Glomerular visceral epithelial cell (primary cell): Measurements from ENCODE around the gene CALCA.

Experiments
- DNase-seq: peaks from one replicate; pipeline ENCODE4 v3.0.0-alpha.2; 2016; ENCODE audit errors: extremely low spot score

CALCA gene

GRCh38 chr11:14942745-14943144 is 29.4 kb downstream of the CALCA start:
- no peak for DNase-seq

- no peak for DNase-seq
These were observed 33.2 kb downstream of the CALCA start for GRCh38 chr11:14938936-14939335.

- no peak for DNase-seq
These were observed 37.4 kb downstream of the CALCA start for GRCh38 chr11:14934641-14935351.

GRCh38 chr11:14932447-14932846 is 39.7 kb downstream of the CALCA start:
- no peak for DNase-seq

GRCh38 chr11:14930369-14930768 is 41.8 kb downstream of the CALCA start:
- no peak for DNase-seq

- no peak for DNase-seq
These were observed 45.0 kb downstream of the CALCA start for GRCh38 chr11:14927146-14927545.

- no peak for DNase-seq
These were observed 47.8 kb downstream of the CALCA start for GRCh38 chr11:14924318-14924717.
